G401 (cell line): ENCODE data around the gene TMEM132E. TPM values are rescaled to one million over a fixed set of nuclear protein-coding genes. Genes with fewer than 3 reads are reported as not detected.
A peak's percentile ranks its signal among the peaks of the same experiment; 100 is the strongest.

Experiments
- DNase-seq: peaks from one replicate; pipeline ENCODE4 v3.0.0-alpha.2; 2015; ENCODE audit warnings: low spot score
- in situ Hi-C: cut with HindIII; loops from 2 replicates; pipeline ENCODE4 v1.10.0; 2016; ENCODE audit warnings: low sequenced_read_pairs, mixed read lengths
- total RNA-seq: library from RNA; depleted of rRNA; stranded (reverse); fragments of >200 nt; shearing (Covaris generic); gene quantifications from 2 replicates; pipeline ENCODE4 v1.2.3, GENCODE V29; 2014

The TMEM132E gene
- total RNA-seq, 1 experiment from 2014 or later: not detected

DNA sequence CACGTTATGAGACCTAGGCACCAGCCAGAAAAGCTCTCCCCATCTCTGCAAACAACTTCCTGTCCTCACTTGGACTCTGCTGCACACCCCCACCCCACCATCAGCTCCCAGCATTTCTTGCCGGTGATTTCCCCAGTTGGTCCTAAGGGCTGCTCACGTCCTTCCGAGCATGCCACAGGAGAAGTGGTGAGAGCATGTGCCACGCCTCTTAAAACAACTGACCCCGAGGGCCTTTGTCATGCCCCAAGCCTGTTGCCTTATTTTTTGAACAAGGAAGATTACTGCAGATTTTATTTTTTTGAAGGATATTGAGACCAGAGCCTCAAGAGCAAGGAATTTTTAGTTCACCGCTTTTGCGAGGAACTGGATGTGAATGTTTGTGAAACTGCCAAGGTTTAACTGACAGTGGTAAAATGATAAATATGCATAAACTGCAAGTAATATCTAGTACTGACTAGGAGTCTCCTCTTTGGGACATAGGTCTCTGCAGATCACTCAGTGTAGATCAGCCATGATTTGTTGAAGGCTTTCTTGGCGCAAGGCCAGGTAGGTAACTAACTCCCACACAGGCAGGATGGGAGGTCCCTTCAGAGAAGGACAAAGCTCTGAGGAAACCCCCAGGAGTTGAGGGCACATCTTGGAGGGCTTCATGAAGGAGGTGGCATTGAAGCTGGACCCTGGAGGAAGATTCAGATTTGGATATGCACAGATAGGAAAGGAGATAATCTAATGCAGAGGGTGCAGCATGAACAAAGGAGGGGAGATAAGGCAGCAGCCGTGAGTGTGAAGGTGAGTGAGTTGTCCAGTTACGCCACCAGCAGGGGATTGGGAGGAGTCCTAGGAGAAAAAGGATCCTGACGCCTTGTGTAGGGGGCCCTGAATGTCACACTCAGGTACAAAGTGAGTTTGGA is 44.7 kb downstream of the TMEM132E start:
- no peak for DNase-seq
- in situ Hi-C loops: no loop called here

DNA sequence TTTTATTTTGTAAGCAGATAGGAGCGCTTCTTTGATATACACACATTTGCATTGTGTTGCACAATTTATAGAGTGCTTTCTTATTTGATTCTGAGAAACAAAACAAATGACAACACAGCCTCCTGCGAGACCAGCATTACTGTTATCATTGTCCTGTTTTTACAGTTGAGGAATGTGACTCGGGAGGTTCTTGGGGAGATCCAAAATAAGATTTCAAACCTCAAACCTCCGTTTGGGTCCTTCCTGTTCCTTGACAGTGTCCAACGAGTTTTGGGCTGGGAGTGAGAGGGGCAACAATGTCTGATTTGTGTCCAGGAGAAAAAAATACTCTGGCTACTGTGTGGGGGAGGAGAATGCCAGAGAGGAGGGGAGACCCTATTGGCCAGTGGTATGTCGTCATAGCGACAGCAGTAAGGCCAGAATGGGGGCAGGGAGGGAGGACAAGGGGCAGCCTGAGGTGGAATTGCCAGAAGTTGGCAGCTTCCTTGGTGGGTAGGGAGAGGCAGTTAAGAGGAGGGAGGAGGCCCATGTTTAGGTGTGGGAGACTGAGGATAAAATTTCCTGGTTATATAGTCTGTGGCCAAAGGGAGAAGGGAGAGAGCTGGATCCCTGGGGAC is 45.5 kb downstream of the TMEM132E start:
- no peak for DNase-seq
- in situ Hi-C loops: no loop called here

DNA sequence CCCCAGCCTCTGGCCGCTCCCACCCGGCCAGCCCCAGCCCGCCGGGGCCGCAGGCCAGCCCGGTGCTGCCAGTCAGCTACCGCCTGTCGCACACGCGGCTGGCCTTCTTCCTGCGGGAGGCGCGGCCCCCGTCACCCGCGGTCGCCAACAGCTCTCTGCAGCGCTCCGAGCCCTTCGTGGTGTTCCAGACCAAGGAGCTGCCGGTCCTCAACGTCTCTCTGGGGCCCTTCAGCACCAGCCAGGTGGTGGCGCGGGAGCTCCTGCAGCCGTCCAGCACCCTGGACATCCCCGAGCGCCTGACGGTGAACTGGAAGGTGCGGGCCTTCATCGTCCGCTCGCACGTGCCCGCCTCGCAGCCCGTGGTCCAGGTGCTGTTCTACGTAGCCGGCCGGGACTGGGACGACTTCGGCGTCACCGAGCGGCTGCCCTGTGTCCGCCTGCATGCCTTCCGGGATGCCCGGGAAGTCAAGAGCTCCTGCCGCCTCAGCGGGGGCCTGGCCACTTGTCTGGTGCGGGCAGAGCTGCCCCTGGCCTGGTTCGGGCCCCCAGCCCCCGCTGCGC is 46.8 kb downstream of the TMEM132E start:
- in situ Hi-C loops: no loop called here
- DNase-seq: peak; percentile 29

DNA sequence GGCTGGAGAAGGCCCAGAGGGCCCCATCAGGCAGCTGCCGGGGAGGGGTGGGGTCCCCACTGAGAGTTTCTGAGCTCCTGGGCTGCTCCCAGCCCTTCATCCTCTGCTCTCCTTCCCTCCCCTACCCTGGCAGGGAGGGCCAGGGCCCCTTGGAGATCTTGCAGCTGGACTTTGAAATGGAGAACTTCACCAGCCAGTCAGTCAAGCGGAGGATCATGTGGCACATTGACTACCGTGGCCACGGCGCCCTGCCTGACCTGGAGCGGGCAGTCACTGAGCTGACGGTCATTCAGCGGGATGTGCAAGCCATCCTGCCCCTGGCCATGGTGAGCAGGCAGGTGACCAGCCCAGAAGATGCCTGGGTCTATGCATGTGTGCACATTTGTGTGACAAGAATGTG is 49.5 kb downstream of the TMEM132E start:
- in situ Hi-C loops: no loop called here
- DNase-seq: no peak

DNA sequence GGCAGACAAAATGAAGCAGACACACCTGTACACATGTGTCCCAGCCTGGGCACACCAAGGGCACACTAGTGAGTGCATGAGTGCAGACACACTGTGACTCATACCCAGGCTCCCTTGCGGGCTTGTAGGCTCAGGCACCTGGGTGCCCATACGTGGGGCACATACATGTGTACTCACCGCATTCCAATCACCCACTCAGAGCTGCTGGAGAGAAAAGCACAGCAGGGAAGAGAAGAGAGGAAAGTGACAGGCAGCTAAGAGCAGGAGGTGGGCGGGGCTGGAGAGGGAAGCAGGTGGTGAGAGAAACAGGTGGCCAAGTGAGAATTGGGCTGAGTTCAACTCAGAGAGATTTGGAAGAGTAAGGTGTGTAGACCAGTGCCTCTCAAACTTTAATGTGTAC is 54.0 kb downstream of the TMEM132E start:
- in situ Hi-C loops: no loop called here
- peak; percentile 89 for DNase-seq

DNA sequence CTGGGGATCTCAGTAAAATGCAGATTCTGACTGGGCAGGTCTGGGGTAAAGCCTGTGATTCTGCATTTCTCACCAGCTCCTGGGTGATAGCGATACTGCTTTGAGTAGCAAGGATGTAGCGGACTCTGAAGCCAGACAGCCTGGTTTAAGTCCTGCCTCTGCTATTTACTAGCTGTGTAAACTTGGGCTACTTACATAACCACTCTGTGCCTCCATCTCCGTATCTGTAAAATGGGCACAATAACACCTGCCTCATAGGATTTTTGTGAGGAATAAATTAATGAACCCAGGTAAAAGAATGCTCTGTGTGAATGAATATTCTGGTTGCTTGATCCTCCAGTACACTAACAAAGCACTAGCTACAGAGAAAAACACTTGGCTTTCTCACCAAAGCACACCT is 54.4 kb downstream of the TMEM132E start:
- no peak for DNase-seq
- in situ Hi-C loops: no loop called here

DNA sequence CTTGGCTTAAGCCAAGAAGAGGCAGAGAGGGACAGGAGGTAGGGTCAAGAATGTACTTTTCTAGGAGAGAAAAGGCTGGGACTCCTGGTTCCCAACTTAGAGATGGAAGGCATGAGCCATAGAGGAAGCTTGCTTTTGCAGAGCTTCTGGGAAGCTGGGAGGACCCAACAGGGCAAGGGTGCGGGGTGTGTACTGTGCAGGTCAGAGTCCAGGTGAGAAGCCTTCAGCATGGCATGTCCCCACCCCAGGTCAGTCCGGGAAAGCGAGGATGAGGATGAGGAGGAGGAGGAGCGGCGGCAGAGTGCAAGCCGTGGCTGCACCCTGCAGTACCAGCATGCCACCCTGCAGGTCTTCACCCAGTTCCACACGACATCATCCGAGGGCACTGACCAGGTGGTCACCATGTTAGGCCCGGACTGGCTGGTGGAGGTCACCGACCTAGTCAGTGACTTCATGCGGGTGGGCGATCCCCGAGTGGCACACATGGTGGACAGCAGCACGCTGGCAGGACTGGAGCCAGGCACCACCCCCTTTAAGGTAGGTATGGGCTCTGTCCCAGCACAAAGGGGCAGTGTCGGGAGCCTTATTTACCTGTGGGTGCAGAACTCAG is 55.3 kb downstream of the TMEM132E start:
- in situ Hi-C loops: no loop called here
- DNase-seq: no peak

DNA sequence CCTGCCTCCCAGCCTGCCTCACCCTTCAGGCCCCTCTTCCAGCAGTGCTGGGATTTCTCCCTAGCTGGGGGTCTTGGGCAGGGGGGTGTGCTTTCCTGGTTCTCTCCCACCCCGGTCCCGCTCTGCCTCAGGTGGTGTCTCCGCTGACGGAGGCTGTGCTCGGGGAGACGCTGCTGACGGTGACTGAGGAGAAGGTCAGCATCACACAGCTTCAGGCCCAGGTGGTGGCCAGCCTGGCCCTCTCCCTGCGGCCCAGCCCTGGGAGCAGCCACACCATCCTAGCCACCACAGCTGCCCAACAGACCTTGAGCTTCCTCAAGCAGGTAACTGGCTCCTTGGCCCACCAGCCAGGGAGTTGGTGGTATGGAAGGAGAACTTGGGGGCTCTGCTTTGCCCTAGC is 56.5 kb downstream of the TMEM132E start:
- in situ Hi-C loops: no loop called here
- no peak for DNase-seq

DNA sequence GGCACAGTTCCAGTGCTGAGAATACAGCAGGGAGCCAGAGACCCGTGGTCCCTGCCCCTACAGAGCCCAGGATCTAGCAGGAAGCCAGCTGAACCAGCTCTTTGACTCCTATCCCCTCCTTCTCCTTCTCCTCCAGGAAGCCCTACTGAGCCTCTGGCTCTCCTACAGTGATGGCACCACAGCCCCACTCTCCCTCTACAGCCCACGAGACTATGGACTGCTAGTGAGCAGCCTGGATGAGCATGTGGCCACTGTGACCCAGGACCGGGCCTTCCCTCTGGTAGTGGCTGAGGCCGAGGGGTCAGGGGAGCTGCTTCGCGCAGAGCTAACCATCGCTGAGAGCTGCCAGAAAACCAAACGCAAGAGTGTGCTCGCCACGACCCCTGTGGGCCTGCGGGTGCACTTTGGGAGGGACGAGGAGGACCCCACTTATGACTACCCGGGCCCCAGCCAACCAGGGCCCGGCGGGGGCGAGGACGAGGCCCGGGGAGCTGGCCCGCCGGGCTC is 57.7 kb downstream of the TMEM132E start:
- in situ Hi-C loops: no loop called here
- no peak for DNase-seq

DNA sequence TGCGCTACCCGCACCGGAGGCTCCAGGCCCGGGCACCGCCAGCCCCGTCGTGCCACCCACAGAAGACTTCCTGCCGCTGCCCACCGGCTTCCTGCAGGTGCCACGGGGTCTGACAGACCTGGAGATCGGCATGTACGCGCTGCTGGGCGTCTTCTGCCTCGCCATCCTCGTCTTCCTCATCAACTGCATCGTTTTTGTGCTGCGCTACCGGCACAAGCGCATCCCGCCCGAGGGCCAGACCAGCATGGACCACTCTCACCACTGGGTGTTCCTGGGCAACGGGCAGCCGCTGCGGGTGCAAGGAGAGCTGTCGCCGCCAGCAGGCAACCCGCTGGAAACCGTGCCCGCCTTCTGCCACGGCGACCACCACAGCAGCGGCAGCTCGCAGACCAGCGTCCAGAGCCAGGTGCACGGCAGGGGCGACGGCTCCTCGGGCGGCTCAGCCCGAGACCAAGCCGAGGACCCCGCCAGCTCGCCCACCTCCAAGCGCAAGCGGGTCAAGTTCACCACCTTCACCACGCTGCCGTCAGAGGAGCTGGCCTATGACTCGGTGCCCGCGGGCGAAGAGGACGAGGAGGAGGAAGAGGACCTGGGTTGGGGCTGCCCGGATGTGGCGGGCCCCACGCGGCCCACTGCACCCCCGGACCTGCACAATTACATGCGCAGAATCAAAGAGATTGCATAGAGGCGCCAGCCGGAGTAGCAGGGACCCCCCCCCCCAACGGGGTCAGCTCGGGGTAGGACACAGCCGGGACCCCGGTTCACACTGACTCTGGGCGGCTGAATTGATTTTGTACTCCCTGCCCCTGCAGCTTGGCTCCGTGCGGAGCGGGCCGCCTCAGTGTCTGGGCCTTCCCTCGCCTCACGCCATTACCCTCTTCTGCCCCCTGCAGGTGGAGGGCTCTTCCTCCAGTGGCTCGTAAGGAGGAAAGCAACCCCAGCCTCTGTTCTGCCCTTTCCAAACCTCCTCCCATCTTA is 58.5 kb downstream of the TMEM132E start:
- DNase-seq: no peak
- in situ Hi-C loops: no loop called here

DNA sequence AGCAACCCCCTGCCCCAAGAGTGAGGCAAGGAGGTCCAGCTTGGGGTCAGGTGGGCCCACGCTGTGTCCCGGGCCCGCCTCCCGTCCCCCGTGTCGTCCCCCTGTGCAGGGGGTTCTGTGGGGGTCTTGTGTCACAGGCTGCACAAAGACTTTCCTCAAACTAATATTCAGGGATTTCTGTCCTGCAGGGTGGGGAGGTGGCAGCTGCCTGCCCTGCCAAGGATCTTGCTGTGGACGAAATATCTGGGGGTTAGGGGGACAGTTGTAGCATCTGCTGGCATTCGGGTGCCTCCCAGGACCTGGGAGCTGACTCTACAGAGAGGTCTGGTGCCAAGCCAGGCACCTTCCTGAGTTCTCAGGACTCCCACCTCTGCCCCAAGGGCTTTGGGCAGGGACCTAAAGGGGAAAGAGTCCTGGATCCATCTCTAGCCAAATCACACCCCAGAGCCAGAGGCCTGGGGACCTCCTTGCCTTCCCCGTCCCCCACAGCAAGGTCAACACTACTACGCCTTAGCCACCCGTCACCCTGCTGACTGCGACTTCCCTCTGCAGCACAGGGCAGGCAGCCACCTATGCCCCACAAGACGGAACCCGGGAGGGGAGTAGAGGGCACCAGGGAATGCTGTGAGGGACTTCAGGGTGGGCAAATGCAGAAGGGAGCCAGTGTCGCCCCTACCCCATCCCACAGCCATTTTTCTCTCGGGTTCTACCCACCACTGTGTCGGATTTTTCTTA is 59.3 kb downstream of the TMEM132E start:
- no peak for DNase-seq
- in situ Hi-C loops: no loop called here

DNA sequence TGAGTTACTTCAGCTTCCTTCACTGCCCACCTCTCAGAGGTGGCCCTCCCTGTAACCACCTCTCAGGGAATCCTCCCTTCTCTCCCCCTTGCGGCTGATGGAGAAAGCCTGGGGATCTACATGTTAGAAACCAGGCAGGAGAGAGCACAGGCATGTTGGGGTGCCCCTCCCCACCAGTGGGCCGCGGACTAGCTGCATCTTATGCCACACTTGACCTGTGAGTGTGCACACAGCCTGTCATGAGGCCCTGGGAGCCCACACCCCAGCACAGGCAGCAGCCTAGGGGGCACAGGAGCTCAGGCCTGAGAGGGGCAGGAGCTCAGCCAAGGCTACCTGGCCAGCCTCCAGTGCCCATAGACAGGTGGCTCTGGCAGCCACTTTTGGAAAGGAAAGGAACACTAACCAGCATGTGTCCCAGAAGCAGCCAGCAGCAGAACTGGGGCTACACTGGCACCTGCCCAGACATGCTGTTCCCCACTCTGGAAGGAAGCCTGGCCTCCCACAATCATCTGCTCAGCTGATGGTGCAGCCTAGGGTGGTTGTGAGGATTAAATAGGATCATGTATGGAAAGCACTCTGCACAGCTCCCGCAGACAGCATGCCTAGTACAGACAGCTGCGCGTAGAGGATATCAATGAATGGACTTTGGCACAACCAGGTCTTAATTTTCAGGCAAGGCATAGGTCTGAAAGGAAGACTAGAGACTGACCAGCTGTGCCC is 60.5 kb downstream of the TMEM132E start:
- in situ Hi-C loops: no loop called here
- peak; percentile 96 for DNase-seq

DNA sequence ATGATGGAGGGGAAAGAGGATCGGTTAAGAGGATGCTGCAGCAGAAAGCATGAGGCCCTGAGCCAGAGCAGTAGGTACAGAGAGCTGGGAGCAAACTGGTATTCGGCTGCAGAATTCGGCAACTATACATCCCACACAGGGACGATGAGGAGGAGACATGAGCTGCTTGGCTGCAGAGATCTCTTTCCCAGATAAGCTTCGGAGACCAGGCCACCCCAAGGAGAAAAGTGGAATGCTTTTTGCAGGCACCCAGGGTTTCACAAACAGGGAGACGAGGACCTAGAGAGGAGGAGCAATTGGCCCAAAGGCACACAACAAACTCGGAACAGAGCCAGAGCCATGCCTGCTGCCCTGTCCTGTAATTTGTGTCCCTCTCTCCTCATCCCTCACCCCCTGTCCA is 62.0 kb downstream of the TMEM132E start:
- peak; percentile 59 for DNase-seq
- in situ Hi-C loops: no loop called here

DNA sequence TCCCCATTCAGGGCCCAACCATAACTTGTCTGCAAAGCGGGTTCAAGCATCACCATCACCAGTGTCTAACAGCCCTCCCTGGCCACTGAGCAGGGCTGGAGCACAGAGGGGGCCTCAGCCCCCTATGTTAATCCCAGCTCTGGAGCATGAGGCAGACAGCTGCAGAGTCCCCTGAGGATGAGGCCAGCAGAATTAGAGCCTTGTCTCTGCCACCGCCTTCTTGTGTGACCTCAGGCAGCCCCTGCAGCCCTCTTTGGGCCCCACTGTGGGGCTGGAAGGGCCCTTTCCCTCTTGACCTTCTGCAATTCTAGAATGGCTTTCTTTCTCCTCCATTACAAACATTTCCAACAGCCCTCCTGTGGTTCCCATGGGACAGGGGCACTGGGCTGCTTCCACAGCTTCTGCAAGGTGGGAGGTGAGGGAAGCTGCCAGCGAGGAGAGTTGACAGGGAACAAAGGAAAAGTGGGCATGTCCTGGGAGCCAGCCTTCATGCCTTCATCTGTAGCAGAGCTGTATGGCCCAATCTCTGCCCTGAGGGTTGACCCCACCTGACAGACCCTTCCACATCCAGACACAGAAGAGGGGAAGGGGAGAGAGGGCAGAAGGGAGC is 65.7 kb downstream of the TMEM132E start:
- DNase-seq: no peak
- in situ Hi-C loops: no loop called here

DNA sequence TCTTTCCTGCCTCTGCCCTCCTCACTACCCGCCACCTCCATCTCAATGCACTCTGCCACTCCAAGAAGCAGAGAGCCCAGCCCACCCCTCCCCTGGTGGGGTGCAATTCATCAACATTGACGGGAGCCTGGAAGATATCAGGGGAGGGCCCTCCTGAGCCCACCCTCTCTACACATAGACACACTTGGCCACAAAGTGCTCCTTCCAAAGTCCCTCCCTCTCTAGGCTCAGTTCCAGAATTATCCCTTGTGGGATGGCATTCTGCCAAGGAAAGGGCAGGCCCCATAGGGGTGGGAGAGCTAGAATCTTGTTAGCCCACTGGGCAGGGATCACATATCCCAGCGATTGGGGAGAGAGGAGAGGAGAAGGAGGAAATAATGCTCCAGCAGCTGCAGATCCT is 66.2 kb downstream of the TMEM132E start:
- in situ Hi-C loops: no loop called here
- no peak for DNase-seq

DNA sequence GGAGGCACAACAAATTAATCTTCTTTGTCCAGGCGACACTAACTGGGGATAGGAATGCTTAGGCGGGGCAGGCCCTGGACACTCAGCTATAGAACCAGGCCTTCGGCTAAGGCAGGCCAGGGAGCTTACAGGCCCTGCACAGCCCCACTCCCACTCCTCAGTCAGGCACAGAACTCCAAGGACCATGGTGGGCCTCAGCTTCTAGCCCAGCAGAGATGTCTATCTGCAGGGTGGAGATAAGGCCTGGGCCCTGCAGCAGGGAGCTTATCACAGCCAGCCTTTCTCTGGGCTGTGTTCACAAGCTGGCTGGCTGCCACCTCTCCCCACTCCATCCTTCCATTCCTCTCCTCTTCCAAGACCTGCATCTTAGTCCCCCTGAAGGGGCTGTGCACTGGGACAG is 68.1 kb downstream of the TMEM132E start:
- in situ Hi-C loops: no loop called here
- peak; percentile 35 for DNase-seq

DNA sequence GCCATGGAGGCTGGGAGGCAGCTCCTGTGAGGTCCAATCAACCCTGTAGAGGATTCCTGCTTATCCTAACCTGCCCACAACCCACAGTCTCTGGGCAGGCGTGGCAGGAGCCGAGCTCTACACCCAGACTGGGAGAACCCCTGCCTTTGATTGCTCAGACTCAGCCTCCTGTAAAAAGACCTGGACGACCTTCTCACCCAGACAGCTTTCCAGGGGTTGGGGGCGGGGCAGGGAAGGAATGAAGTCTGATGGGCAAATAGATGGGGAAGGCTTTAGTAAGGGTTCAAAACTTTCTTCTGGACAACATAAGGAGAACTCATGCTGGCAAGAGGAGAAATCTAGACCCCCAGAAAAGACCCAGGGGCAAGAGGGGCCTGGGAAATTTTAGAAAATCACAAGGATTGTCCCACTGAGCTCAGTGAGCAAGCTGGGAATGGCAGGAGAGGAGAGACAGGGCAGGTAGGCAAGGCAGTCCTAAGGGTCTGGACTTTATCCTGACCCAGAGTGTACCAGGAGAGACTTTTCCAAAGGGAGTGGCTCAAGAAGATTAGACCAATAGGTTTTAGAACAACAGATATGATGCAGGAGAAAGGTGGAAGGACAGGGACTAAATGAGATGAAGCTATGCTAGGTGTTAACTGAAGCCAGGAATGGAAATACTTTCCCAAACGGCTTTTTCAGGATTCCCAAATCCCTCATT is 70.8 kb downstream of the TMEM132E start:
- in situ Hi-C loops: no loop called here
- DNase-seq: no peak
